ENCODE measurements around the gene DENND5B.
"Not testable (repeated sequence)": the region's sequence is repeated elsewhere in the genome, so short reads cannot be mapped to it uniquely, and the experiment has no call there.

DENND5B gene

DNA sequence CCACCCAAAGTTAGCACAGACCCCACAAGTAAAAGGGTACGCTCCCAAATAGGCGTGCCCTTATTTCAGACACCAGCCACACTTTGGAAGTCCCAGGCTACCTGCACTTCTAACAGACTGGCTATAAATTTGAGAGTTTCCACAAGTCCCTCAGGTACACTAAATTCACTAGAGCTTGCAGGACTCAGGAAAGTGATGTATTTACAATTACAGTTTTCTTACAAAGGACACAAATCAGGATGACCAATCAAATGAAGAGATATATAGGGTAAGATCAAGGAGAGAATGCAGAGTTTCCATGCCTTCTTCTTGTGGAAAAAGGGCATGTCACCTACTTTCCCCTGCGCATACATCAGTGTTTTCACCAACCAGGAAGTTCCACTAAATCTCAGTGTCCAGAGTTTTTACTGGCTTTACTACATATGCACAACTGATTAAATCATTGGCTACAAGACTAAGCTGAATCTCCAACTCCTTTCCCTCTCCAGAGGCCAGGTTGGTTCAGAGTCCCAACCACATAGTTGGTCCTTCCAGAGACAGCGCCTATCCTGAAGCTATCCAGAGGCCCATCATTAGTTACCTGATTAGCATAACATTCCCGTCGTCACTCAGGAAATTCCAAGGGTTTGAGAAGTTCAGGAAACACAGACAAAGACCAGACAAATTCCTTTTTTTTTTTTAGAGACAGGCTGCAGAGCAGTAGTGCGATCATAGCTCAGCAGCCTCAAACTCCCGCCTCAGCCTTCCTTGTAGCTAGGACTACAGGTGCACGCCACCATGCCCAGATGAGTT, 84.2 kb downstream of the DENND5B start:
- DNase-seq (ENCODE audit: low read depth) = no peak

DNA sequence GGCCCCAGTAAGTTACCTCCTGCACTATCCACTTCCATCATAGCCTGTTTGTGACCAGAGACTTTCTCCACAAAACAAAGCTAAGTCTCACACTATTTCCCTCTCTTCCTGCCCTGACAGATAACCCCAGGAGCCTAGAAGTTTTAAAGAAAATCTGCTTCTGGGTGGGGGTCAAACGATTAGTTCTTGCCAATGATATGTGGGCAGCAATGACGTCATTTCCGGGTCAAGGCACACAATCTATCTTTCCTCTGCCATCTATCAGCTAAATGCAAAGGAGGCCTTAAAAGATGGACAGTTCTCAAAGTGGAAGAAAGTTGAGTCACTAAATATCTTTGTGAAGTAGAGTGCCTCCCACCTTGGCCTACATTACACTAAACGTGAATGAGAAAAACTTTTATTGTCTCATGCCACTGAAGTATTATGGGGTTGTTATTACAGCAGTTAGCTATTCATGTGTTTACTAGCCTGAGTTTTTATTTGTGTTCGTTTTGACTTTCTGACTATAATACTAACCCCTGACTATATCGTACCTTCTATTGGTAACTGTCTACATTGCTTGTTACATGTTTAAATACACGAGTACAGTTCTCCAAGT, 86.2 kb downstream of the DENND5B start:
- no peak for DNase-seq (ENCODE audit: low read depth)

- DNase-seq (ENCODE audit: low read depth) = not testable (repeated sequence)
These were observed 89.9 kb downstream of the DENND5B start for GRCh38 chr12:31501014-31501413.

DNA sequence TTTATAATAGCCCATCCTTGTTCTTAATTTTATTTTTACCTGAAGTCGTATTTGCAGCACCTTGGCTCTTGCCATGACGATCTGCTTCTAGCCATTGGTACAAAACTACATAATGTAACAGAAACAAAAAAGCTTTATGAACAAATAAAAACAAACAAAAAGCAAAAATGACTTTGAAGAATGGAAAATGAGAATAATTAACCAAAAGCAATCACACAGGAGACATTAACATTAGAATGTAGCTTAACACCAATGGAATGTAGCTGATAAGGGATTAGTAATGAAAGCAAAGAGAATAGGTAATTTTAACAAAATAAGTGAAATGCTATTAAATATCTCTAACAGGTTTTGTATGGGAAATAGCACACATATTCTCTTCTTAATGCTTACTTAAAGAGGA, 91.4 kb downstream of the DENND5B start:
- DNase-seq (ENCODE audit: low read depth) = no peak

DNA sequence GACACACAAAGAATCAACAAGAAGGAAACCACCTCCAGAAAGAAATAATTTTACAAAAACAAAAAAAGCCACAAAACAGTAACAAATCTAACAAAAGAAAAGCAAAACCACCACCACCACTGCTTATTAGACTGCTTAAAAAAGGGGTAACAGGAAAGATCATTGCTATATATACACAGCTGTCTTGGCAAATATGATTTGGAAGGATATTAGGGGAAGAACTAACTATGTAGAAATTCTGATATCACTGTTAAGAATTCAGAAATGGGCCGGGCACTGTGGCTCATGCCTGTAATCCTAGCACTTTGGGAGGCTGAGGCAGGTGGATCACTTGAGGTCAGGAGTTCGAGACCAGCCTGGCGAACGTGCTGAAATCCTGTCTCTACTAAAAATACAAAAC, 92.5 kb downstream of the DENND5B start:
- no peak for DNase-seq (ENCODE audit: low read depth)

DNA sequence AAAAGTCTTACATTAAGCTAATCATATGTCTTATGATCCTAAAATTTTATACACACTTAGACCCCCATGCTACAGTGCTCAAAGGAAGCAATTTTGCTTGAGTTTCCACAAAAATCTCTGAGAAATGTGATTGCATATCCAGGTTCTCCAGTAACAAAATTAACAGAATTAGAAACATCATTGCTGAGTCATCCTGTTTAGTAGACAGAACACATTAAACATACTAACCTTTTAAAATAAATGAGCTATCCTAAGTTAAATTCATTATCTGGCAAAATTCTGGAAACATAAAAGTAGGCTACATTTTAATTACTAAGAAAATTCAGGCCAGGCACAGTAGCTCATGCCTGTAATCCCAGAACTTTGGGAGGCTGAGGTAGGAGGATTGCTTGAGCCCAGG, 94.7 kb downstream of the DENND5B start:
- no peak for DNase-seq (ENCODE audit: low read depth)

DNA sequence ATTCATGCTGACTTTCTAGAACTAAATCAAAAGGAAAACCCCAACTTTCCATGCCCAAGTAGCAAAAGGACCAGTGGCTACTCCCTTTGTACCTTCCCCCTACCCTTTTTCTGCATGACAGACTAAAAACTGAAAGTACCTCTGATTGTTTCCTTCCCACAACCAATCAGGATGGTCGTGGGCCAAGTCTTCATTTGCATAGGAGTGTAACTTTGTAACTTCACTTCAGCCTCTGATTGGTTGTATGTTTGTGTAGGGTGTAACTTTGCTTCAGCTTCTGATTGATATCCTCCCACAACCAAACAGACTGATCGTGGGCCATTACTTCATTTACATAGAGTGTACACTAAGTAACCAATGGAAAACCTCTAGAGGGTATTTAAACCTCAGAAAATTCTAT, 96.5 kb downstream of the DENND5B start:
- no peak for DNase-seq (ENCODE audit: low read depth)

DNA sequence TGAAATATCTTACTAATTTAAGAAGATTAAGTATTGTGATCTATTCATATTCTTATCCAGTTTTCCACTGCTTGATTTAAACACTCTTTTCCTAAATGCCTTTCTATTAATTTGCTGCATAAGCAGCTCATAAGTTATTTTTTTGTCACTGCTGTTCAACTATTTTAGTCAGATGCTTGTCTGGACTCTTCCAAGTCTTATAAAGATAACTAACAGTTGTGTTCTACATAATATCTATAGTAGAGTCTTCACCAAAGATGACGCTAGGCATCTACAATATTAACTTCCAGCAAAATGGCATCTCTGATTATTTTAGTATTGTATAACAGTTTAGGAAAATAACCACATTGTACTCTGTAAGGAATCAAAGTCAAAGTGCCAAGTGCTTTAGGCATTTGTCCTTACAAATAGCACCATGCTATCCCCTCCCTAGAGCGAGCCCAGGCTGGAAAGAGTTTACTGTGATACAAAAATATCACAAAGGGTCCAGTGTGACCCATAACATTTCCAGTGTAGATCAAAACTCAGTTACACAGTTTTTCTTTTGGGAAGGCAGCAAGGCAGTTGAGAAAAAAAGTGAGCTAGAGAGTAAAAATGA, 98.2 kb downstream of the DENND5B start:
- DNase-seq (ENCODE audit: low read depth) = no peak

GRCh38 chr12:31491841-31492598, 98.9 kb downstream of the DENND5B start:
- DNase-seq (ENCODE audit: low read depth) = peak; percentile 71

DNA sequence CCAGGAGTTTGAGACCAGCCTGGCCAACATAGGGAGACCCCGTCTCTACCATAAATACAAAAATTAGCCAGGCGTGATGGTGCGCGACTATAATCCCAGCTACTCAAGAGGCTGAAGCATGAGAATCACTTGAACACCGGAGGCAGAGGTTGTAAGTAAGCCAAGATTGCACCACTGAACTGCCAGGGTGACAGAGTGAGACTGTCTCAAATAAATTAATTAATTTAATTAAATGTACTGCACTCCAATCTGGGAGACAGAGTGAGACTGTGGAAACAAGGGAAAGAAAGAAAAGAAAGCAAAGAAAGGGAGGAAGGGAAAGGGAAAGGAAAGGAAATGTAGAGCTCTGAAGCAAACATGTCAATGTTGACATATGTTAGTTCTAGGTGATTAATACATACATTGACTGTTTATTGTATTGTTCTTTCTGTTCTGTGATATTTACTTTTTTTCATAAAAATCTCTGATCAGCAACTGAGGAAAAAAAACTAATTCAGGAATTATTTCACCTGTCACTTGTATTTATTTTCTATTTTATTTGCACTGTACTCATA, 99.6 kb downstream of the DENND5B start:
- no peak for DNase-seq (ENCODE audit: low read depth)

DNA sequence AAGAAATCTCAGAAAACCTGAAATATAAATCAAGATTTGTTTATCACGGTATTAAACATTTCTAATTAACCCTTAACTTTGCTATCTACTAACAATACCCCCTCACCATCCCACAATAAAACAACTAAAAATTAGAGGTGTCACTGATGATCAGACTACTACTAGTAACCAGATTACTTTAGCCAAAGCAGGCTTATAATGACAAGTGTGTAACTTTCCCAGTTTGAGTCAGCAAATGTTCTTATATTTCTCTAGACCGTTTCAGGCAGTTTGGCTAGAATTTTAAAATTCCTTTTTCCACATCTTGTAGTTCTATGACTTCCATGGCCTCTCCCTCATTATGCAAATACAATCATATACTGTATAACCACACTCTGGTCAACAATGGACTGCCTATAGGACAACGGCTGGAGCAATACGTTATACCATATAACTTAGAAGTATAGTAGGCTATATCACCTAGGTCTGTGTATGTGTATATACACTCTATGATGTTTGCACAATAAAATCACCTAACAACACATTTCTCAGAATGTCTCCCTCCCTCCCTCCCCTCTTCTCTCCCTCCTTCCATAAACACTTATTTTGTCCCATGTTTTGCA, 102.1 kb downstream of the DENND5B start:
- no peak for DNase-seq (ENCODE audit: low read depth)

GRCh38 chr12:31485571-31485970, 105.4 kb downstream of the DENND5B start:
- DNase-seq (ENCODE audit: low read depth) = no peak

GRCh38 chr12:31482816-31483215, 108.1 kb downstream of the DENND5B start:
- DNase-seq (ENCODE audit: low read depth) = no peak

DNA sequence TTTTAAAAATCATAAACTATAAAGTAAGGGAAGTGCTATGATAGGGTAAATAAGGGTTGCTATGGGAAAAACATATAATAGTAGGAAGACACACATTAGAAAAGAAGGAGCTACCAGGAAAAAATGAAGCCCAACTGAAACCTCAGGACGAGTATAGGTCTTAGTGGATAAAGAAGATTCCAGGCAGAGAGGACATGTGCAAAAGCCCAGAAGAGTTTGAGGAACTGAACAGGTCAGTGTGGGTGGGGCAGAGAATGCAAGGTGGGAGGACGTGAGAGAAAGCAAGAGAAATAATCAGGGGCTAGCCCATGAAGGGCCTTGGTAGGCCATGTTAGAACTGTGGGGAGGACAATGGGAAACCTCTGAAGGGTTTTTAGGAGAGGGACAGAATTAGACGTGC, 109.5 kb downstream of the DENND5B start:
- no peak for DNase-seq (ENCODE audit: low read depth)

DNA sequence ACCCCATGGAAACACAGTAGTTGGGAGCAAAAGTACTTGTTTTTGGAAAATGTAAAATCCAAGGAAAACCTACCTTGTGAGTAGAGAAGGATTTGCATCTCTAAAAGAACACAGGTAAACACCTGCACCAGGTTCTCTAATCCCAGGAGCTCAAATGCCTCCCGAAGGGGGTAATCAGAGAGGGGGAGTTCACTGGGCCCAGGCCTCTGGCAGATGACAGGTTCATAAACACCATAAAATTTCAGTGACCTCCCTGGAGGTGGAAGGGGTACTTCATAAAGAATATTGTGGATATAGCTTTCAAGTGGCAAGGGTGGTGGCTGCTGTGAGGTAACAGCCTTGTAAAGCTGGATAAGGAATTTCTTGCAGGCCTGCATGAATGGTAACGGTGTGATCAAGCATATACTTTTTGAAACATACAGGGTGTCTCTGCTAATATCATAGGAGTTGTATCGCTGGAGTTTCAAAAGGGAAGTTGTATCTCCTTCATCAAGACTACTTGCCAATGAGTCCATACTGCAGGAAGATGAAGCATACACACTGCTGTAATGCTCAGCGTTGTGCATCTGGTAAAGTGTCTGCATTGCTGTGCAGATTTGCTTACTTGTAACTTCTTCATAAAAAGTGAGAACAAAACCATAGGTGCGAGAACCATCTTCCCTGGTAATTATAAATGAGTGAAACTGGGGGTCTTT, 111.3 kb downstream of the DENND5B start:
- no peak for DNase-seq (ENCODE audit: low read depth)

DNA sequence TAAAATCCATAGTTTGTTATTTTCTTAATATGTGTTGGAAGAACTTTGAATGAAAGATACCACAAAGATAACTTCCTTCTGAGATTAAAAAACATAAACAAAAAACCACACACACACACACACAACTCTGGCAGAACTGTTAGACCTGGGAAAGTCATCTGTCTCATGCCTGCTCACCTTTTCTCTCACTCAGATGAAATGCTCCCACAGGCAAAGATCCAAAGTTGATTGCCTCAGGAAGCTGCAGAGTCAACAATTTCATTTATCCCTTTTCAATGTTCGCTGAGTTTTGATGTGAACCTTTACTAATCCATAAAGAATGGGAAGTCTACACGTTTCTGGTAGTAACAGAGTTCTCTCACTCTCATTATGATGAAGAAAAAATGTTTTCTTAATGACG, 112.0 kb downstream of the DENND5B start:
- no peak for DNase-seq (ENCODE audit: low read depth)

DNA sequence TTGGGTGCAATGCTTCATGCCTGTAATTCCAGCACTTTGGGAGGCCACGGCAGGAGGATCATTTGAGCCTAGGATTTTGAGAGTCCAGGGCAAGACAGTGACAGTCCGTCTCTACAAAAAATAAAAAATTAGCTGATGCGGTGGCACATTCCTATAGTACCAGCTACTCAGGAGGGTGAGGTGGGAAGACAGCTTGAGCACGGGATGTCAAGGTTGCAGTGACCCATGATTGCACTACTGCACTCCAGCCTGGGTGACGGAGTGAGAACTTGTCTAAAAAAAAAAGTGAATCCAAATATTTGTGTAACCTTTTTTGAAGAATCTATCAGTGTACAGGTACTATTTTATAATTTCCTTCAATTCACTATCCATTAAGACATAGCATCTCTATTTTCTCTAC, 112.5 kb downstream of the DENND5B start:
- no peak for DNase-seq (ENCODE audit: low read depth)

- no peak for DNase-seq (ENCODE audit: low read depth)
These were observed 113.2 kb downstream of the DENND5B start for GRCh38 chr12:31477687-31478086.

- DNase-seq (ENCODE audit: low read depth) = no peak
These were observed 114.5 kb downstream of the DENND5B start for GRCh38 chr12:31476437-31476836.

DNA sequence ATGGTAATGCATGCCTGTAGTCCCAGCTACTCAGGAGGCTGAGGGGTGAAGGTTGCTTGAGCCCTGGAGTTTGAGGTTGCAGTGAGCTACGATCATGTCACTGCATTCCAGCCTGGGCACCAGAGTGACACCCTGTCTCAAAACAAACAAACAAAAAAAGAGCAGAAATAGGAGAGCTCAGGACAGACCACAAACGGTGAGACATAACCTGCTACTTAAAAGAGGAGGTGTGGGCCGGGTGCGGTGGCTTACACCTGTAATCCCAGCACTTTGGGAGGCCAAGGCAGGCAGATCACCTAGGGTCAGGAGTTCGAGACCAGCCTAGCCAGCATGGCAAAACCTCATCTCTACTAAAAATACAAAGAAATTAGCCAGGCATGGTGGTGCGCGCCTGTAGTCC, 115.3 kb downstream of the DENND5B start:
- DNase-seq (ENCODE audit: low read depth) = not testable (repeated sequence)

DNA sequence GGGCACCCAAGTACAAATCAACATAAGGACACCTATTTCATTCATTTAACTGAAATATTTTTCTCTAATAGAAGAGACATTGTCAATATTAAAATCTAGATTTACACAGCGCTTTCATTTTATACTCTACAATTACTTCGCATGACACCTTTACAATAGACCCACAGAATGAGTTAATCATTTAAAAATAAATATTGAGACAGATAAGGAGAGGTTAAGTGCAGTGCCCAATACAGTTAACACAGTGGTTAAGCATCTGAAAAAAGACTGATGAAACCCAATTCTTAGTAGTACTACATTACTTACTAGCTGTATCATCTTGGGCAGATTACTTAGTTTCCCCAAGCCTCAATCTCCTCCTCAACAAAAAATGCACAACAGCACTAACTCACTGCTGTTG, 116.2 kb downstream of the DENND5B start:
- no peak for DNase-seq (ENCODE audit: low read depth)

Measured in GM04504 (cell line).